CD4-positive, alpha-beta T cell treated with Interleukin-15 for 1 hour (primary cell): ENCODE data around the gene RALGPS1.

Experiments
- DNase-seq: peaks from one replicate; pipeline ENCODE4 v3.0.0-alpha.2; 2020

Gene RALGPS1

DNA sequence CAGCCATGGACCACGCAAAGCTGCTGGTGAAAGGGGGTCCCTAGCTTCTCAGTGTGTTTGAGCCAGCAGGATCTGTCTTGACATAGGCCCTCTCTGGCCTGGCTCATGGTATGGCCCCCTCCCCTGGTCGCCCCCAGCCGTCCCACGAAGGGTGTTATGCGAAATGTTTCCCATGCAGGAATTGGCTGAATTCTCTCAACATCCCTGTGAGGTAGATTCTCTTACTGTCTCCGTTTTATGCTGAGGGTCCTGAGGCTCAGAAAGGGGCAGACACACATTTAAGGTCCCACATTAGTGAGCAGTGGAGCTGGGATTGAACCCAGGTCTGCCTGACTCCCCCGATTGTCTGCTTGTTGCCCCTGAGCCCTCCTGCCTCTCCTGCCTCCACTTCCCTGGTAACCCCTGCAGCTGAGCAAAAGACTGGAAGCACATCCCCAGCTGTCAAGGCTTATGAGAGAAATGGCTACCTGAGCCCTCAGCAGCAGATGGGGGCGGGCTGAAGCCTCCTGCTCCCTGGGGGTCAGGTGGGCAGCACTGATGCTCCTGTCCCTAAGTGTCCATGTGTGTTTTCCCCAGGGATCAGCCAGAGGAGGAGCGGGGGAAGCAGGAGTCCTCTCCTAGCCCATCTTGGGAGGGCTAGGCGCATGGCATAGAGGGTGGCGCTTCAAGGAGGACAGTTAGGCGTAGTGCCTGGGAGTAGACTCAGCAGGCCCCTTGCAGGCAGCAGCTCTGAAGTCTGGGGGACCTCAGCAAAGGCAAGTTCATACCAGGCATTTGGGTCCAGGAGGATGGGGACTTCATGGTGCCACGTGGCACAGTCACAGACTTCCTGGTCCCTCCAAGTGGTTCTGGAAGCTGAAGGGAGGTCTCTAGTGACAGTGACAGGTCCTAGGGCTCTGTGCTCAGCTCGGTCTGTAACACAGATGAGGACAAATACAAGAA, 301.0 kb downstream of the RALGPS1 start:
- no peak for DNase-seq

DNA sequence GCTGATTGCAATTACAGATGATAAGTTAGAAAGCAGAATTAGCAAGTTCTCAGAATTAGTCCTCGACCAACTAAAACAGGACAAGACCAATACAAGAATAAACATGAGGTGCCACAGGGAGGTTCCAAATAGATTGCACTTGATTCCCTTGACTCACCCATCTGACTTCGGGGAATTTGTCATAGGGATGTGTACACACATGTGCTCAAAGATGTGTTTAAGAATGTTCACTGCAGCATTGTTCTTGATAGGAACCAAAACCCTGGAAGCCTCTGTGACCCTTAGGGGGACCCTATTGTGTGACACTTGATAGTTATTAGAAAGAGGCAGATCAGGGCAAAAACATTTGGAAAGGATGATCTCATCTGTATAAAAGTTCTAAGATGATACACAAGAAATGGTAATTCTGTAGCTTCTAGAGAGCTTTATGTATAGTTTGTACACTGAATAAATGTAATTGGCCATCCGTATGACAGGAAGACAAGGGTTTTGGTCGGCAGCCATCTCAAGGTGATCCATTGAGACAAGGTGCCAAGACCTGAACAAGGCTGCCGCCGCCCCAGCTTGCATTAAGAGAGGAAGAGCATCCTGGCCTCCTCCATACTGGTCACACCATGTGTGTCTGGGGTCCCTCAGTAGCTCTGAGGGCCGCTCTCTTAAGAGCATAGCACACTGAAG, 301.8 kb downstream of the RALGPS1 start:
- no peak for DNase-seq

DNA sequence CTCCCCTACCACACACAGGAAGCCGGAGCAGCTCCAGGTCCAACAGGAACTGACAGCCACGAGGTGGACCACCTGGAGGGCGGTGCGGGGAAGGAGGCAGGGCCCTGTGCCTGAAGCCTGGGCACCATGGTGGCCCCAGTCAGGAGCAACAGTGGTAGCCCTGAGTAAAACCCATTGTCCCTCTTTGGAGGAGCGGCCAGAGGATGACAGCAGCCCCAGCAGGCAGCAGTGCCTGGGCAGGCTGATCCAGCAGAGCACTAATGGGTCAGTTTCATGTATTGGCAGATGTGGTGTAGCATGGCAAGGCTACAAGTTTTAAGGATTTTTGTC, 302.3 kb downstream of the RALGPS1 start:
- DNase-seq, result no peak

DNA sequence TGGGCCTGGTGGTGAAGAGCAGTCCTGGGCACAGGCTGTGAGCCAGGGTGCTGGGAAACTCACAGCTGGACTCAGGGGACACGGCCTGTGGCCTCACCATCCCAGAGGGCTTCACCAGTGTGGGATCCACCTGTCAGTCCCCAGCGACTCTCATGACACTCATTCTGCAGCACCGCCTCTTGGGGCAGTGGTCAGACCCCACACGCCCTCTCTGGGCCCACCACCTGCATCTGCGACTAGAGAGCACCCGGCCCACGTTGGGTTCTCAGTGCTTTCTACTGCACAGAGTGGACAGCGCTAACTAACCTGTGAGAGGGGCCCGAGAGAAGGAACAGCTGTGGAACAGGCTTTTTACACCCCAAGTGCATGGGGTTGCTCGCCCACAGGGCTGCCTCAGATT, 304.2 kb downstream of the RALGPS1 start:
- DNase-seq, result no peak

DNA sequence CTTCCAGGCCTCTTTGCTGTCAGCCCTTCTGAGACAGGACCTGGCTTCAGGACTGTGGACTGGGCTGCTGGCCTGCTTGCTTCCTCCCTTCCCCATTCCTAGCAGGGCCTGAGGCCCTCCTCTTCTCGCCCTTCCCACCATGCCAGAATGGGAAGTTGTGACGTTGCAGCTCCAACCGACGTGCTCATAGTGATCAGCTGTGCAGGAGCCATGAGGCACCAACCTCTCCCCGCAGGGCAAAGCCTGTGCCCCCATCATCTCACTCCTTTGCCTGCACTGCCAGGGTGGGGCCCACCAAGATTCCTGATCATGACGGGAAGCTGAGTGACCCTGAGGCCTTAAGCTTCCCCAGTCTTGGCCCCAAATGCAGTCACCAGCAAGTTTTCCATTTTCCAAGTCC, 304.9 kb downstream of the RALGPS1 start:
- no peak for DNase-seq

DNA sequence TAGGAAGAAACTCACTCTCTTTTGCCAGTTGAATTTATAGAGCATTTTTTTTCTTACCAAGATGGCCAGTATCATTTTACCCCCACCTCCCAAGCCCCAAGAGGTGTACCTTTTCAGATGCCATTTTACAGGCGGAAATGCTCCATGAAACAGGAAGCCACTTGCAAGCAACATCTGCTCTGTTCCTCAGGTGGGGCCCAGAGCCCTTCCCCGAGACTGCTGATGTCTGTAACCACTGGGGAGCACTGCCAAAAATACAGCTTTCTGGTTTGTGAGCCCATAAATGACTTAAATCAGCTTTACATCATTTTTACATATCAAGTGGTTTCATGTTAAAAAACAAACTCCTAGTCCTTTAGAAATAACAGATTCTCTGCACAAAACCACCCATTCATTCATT, 307.1 kb downstream of the RALGPS1 start:
- DNase-seq, result no peak

DNA sequence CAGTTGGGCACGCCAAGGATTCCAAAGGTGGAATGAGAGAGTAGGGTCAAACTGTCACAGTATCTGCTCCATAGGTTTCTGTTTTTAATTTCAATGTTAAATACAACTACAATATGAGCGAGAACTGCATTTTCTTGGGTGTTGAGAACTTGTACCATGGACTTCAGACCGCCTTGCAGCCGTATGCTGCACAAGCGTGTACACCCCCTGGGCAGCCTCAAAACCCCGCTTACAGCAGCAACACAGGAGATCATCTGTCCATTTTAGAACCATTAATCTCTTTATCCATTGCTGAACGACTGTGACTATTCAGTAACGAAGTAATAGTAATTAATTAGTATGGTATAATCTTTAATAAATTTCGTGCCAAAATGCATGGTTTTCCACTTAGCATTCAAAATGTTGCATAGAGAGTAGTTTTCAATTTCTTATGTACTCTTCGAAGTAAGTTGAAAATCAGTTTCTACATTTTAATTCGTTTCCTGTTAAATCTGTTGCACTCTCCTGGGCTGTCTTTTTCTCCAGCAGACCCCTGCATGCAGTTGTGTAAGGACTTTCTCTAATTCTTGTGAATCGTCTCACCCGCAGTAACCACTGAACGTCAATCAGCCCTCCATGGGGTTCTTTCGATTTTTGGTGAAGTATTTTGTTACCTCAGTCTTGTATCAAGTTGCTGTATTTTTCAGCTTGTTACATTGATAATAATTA, 308.0 kb downstream of the RALGPS1 start:
- DNase-seq, result no peak

DNA sequence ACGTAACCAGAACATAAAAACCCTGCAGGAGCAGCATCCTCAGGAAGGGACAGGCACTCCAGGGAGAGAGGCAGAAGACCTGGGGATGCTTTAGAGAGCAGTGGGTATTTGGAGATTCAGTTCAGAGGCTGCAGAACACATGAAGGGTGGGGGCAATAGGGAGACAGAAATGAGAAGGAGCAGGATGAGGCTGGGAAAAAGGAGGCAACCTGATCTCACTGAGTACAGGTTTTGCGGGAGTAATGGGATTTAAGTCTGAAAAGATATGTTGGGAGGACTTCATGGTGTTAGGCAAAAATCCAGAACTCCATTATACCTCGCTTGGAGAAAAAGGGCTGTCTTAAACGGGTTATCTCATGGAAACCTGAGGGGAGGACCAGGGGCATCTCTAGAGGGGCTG, 308.7 kb downstream of the RALGPS1 start:
- no peak for DNase-seq

DNA sequence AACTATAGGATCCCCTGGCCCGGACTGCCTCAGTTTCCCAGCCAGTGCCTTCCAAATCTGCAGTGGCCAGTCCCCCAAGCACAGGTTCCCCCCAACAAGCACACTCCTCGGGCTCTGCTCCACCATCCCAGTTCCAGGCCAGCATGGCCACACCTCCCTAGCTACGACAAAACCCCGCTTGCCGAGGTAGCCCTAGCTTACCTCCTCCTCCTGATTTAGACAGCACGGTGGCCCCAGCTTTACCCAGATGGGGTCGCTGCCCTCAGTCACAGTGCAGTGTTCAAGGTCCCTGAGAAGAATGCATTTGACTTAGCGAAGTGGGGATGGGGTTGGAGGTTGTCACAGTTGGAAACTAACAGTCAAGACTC, 309.2 kb downstream of the RALGPS1 start:
- no peak for DNase-seq

DNA sequence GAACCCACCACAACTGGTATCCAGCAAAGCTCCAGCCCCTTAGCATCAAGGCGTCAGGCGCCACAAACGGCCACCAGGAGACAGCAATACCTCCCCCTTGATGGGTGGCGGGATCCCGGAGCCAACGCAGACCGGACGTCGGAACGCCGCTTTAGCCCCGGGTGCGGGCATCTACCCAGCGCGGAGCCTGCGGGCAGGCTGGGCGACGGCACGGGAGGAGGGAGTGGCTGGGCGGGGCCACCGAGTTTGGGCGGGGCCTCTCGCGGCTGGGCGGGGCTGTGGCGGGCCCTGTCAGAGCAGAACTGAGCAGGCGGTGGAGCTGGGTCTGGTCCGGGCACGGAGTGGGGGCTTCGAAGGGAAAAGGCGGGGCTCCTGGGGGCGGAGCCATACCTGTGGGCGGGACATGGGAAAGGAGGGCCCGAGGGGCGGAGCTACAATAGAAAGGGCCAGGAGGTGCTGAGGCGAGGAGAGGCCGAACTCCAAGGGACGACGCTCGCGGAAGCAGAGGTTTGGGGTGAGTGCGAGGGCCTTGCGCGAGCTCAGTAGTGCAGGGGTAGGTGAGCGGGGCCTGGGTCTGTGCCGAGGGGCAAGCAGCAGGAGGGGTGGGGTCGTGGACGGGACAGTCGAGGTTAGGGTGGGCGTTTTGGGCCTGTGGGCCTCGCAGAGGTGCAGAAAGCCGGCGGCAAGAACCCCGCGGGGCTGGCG, 309.7 kb downstream of the RALGPS1 start:
- DNase-seq, result peak; percentile 91

DNA sequence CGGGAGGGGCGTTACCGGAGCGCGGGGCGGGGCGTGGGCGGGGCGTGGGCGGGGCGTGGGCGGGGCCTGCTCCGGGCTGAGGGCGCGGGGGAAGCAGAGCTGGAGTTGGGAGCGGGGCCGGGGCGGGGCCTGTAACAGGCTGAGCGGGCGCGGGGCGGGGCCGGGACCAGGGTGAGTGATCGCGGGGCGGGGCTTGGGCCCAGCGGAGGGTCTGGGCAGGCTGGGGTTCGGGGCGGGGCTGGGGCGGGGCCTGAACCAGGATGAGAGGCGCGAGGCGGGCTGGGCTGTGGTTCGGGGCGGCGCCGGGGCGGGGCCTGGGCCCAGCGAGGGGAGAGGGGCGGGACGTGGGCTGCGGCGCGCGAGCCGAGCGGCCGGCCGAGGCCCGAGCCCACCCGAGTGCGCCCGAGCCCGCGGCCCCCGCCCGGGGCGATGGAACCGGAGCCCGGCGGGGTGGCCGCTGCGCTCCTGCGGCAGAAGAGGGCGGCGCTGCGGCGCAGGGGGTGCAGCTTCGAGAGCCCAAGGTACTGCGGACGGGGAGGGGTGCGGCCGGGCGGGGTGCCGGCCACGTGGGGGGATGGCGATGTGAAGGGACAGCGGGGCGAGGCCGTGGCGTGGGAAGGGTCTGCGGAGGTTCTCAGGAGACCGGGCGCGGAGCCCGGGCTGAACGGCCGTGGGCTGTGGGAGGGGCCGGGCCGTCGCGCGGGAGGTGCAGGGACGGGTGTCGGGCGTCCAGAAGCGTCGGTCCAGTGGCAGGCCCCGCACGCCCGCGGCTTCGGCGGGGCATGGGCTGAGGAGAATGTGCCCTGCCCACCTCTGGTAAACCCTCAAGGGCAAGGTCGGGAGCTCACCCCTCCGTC, 310.5 kb downstream of the RALGPS1 start:
- peak; percentile 93 for DNase-seq

DNA sequence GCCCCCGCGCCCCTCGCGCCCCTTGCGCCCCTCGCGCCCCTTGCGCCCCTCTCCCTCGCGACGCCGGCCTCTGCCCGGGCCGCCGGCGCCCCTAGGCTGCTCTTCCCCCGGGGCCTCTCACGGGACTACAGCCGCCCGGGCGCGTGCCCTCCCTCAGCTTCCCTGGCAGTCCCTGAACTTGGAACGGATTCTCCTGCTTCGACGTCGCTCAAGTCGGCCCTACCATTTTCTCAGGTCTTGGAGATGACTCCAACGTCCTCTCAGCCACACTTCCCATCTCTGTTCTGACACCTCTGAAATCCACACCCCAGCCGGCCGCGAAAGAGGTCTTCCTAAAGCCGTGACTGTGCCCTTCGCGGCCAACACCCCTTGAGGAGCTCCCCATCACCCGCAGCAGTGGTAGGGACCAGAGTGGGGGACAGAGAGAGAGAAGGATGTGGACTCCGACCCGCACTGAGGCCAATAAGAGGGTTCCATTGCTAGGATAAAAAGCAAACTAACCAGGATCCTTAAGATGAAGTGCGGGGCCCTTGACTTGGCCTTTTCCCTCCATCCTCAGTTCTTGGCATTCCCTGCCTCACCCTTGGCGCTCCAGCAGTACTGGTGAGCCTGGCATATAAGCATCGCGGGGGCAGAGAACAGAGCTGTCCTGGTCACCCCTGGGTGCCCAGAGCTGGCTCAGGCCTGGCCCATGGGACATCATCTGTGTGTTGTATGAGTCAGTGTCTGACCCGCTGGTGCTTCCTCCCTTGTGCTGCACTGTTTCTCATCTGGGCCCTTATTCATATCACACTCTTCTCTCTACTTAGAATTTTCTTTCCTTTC, 311.4 kb downstream of the RALGPS1 start:
- DNase-seq, result no peak

DNA sequence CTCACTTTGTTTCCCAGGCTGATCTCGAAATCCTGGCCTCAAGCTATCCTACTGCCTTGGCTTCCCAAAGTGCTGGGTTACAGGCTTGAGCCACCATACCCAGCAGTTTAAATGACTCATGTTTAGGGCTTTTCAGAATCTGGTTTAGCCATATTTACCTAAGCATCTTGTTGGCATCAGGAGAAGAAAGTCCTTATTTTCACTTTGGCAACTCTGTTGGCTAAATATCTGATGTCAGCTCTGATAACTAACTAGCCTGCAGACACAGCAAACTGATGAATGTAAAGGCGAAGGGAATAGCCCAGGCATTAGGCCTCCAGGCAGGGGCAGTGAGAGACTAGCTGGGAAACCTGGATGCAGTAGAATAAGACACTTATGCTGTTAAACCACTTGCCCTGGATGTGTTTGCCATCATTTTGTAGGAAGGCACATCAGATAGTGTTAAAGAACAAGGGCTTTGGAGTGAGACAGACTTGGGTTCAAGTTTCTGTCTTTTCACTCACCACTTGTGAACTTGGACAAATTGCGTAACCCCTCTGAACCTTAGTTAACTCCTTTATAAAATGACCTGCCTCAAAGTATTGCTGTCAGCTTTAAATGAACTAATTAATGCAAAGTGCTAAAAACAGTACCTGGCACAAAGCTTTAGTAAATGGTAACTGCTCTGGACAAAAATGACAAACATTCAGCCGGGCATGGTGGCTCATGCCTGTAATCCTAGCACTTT, 315.3 kb downstream of the RALGPS1 start:
- DNase-seq, result no peak

DNA sequence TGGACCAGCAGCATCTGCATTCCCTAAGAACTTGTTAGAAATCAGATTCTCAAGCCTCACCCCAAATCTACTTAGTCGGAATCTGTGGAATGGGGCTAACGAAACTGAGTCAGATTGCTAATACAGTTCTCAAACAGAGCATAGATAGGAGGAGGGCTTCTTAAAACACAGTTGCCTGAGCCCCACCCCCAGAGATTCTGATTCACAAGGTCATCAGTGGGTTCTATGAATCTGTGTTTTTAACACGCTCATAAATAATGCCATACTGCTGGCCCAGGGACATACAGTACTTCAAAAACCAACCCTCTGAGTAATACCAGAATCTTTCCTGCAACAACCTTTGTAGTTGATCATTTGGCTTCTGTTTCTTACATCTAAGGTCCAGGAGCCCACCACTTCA, 317.1 kb downstream of the RALGPS1 start:
- no peak for DNase-seq

DNA sequence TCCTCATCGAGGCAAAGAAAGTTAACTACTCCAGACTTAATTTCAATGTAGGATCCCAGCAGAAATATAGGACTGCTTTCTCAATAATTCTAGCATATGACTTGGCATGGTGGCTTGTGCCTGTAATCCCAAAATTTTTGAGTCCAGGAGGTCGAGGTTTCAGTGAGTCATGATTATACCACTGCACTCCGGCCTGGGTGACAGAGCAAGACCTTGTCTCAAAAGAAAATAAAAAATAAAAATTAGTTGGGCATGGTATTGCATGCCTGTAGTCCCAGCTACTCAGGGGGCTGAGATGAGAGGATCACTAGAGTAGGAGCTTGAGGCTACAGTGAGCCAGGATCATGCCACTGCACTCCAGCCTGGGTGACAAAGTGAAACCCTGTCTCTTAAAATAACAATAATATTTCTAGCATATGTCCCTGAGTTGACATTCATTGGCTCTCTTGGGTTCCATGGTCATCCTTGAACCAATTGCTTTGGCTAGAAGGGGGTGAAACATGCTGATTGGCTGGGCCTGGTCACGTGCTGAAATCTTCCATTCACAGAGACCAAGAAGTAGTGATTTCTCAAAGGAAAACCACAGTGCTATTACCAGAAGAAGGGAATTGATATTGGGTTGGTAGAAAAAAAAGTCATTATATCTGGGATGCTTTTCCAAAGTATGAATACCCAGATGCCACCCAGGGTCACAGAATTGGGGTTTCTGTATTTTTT, 318.4 kb downstream of the RALGPS1 start:
- no peak for DNase-seq

DNA sequence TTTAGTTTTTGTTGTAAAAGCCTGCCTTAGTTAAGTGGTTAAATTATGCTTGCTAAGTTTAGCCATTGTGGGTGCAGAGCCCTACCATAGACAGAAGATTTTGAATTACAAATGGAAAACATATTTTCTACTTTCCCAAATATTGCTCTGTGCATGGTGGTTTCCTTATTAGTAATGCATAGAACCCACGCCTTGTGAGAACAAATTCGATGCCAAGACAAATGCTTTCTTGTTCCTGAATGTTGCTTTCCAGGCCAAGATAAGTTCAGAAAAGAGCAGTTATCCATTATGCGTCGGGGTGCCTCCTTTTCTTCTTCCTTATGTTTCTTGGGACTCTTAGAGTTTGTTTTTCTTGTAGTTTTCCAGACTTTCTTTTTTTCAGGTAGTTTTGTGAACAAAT, 319.0 kb downstream of the RALGPS1 start:
- no peak for DNase-seq

DNA sequence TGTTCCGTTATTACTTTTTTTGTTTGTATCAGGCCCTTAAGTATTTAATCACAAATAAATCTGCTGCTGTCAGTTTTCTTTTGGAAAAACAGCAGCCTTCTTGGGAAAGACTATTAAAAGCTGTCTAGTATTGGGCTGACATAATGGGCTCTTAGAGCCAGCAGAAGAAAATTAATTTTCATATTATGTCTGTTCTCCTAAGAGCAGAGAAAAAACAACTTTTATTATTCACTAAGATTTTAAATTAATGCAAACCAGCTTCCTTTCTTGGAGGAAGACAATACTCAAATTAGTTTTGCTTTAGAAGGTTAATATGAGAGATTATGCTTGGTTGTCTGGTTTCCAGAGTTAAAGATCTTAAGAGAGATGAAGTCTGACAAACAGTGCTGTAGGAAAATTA, 319.4 kb downstream of the RALGPS1 start:
- no peak for DNase-seq

DNA sequence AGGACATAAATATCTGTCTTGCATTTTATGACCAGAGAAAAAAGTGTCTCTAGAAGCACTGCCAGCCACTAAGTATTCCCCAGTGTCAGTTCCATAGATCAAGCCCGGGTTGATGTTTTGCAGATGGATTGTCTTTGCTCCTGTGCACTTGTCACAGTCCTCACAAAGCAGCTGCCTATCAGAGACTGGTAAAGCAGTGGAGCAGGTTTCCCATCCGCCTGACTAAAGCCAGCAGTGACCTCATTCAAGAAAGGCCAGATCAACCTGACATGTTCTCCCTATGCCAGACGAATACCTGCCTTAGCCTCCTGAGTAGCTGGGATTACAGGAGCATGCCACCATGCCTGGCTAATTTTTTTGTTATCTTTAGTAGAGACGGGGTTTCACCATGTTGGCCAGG, 323.2 kb downstream of the RALGPS1 start:
- no peak for DNase-seq

DNA sequence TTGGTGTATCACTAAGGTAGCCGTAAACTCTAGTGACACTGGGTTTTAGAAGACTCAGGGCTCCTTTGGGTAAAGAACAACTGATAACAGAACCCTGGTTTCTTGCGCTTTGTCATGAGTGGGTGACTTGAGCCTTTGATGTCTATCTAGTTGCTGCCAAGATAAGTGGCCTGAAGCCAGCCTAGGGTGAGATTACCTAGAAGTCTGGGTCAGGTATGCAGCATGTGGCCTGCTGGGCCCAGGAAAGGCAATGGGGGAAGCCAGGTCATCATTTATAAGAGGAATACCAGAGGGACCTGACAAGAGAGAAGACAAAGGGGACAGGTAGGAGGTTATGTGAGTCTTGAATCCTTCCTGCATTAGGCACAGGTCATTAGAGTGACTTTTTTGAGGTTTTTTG, 326.8 kb downstream of the RALGPS1 start:
- DNase-seq, result no peak
